GM21528 (cell line): ENCODE measurements around the gene COG6.

ENCODE experiments used
- ATAC-seq: cut with Tn5 transposase; IDR thresholded peaks from one replicate; pipeline ENCODE4 v1.9.1; 2021; ENCODE audit warnings: mild to moderate bottlenecking, moderate library complexity; ENCODE audit not compliant: unreplicated experiment, low FRiP score

The COG6 gene

DNA sequence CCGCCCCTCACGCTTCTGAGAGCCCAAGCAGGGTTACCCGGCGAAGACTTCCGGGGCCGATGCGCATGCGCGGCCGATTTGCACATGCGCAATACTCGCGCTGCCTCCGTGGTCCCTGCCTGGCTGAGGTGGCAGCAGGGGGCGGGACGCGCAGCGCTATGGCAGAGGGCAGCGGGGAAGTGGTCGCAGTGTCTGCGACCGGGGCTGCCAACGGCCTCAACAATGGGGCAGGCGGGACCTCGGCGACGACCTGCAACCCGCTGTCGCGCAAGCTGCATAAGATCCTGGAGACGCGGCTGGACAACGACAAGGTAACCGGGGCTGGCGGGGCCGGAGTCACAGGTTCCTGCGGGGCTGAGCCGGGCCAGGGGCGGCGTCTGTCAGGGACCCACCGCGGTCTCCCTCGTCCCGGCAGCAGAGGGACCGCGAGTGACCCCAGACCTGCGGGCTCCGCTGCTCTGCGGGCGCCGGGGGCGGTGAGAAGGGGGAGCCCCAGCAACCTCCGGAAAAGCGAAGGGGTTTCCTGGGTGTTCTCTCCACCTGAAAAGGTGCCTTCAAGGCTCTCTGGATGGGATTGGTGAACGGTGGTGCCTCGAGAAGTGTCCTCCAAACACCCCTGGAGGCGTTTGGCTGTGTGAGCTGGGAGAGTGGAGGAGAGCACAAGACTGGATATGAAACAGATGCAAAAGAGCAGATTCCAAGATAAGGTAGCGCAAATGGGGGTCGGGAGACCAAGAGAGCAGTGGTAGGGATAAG lies at the start of gene COG6:
TSS of gene COG6 (plus strand) at position 94 of the 756 bp plus-strand sequence. CDS start at position 159, 65 bp downstream.
- ATAC-seq: peak; percentile 88

DNA sequence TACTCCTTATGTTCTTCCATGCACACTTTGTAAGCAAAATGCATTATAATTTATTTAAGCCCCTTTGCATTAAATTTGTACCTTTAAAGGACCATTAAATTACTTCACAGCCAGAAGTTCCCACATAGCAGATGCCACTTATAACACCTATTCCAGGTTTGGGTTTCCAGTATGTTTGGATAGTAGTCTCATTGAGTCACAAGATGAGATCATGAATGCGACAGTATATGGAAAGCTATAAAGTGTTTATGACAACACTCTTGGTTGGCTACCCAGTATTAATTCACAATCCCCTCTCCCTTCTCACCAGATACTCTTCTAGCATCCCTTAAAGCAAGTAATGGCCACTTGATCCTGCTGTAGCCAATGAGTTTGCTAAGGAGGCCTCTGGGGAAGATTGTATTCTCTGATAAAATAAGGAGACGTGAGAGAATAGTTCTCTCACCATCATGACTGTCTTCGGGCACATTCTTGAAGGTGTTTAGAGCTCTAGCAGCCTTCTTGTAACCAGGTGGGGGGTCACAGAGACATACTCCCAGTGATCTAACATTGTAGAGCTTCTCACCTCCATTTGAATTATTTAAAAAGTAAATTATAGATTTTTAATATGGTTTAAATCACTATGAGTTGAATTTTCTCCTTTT lies 49.7 kb upstream of the COG6 start:
- no peak for ATAC-seq

DNA sequence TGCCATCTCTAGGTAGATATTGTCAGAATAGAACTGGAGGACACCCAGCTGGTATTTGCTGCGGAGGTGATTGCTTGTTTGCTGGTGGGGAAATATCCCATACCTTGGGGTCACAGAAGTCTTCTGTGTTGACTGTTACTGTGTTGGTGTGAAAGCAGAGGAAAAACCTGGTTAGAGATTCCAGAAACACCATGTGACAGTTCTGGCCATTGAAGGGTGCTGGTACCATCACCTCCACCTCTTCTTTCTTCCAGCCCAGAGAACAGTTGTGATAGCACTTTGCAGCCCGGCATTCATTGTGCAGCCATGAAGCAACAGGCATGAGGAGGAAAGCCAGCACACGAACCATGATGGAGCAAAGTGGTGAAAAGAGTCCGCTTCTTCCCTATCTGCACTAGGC lies 47.6 kb upstream of the COG6 start:
- no peak for ATAC-seq

DNA sequence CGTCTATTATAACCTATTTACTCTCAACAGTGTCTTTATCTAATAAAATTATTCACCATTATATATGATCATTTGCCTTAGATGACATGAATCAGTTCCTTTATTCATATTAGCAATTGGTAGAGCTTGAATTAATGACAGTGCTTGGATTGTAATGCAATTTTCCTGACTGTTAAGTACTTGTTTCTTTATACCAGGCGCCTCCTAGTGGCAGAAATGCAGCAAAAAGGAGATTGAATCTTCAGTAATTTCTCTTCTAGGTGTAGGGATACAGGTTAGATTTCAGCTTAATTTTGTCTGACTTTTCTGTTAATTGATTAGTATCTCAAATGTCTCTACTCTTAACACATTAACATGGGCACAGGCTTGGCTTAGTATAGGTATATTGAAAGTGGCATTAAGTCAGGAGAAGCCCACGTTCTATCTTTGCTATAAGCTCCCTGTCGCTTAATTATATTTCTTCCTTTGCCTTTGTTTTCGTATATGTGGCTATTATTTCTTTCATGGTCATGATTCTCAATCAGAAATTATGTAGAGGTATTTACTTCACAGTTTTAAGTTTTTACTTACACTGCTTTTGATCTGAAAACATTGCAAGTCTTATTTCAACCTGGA lies 43.3 kb upstream of the COG6 start:
- no peak for ATAC-seq

DNA sequence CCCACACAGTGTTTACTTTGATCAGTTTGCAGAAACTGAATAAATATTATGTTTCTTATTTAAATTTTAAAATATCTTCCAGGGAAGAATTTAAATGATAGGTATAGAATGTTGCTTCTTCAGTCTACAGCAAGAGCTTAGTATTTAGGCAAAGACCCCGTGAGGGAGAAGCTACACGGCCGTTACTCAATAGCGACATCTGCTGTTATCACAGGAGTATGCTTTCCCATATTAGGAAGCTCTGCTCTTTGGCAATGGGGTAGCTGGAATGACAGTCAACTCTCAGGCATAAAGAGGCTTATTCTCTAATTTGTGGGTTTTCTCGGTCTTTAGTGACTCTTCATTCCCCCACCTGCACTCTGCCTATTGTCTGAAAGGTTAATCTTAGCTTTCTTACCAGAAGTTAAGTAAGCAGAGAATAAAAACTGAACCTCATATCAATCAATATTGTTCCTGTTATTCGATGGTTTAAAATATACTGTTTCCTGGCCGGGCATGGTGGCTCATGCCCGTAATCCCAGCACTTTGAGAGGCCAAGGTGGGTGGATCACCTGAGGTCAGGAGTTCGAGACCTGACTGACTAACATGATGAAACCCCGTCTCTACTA lies 39.3 kb upstream of the COG6 start:
- peak; percentile 63 for ATAC-seq

DNA sequence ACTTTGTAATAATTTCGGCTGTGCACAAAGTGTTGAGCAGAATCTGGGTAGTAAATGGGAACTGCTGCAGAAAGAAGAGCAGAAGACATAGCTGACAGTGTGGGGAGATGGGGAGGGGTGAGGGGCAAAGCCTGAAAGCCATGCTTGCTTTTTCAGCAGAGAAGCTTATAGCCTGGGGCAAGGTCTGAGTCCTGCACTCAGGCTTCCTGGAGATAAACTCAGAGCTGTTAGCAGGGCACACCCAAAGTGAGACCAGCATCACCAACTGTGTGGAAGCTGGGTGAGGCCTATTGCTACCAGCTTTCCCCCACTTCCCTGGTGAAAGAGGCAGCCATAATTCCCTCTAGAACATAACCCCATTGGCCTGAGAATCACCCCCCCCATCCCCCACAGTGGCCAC lies 36.9 kb upstream of the COG6 start:
- no peak for ATAC-seq

DNA sequence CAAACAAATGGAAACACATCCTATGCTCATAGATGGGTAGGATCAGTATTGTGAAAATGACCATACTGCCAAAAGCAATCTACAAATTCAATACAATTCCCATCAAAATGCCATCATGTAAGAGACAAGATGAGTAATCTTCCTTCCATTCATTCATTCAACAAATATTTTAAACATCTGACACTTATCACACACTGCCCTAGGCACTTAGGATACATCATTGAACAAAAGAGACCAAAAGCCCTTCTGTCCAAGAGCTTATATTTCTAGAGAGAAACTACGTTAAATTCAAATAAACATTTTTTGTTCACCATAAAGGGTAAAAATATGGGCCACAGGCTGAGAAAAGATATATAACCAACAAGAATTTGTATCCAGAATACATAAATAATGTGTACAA lies 32.0 kb upstream of the COG6 start:
- no peak for ATAC-seq

DNA sequence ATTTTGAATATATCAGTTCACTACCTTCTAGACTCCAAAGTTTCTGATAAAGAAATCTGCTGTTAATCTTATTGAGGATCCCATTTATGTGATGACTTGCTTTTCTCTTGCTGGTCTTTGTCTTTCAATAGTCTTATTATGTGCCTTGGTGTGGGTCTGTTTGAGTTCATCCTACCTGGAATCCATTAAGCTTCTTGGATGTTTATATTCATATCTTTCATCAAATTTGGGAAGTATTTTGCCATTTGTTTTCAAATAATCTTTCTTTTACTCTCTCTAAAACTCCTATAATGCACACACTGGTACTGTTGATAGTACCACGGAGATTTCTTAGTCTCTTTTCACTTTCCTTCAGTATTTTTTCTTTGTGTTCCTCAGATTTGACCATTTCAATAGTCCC lies 24.2 kb upstream of the COG6 start:
- ATAC-seq: no peak

DNA sequence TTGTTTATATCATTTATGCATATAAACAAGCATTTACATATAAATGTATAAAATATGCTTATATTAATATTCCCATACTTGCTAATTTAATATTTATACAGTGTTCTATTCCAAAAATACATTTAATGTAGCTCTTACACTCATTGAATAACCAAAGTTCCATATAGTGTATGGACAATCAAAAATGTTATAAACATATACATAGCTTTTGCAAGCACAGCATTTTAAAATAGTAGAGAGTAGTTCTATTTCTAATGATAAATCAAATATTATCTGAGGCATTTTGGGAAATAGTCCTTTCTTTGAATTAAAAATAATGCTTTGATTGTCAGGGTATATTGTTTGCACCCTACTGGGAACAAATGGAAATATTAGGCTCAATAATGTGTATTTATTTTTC lies 22.5 kb upstream of the COG6 start:
- no peak for ATAC-seq

DNA sequence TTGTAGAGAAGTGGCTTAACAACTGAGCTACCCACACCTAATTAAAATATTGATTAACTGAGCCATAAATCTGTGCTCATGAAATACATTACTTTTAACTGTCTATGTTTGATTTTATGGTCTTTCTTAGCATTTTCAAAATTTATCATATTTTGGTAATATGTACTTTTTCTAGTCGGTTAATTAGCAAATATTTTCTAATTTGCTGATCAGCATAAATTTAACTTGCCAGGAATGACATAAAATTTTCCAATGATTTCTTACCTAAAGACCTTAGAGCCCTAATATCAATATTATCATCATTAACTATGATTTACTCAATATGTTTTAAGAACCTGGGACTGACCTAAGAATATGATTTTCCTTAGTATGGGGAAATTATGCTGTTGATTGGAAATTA lies 19.9 kb upstream of the COG6 start:
- ATAC-seq: no peak

DNA sequence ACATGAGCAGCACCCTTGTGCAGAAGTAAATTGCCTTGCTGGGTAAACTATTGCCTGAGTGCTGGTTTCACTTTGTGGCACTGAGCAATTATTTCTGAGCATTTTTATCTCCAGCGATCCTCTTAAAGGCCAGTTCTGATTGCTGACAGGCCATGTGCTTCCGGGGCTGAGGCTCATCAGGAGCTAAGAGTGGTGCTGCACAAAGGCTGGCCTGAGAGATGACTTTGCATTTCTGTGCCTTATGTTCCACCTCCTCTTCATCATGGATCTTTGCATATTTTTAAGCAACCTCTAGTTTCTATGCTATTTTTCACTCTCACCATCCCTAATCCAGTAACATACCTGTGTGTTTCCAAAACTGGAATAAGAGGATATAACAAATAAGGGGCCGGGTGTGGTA lies 17.6 kb upstream of the COG6 start:
- no peak for ATAC-seq

DNA sequence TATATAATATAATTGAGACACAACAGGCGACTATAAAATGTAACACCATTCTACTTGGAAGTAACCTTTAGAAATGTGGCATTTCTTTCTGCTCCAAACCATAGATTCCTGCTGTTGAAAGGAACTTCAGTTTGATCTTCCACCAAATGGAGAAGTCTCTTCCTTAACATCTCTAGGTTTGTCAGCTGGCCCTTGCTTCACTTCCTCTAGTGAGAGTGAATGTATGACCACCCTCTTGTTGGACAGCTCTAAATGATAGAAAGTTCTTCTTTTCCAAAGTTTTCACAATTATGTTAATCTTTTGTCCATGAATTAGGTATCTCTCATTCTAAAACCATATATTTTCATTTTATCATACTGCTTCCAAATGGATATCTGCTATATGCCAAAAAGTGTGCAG lies 13.8 kb upstream of the COG6 start:
- ATAC-seq: no peak

DNA sequence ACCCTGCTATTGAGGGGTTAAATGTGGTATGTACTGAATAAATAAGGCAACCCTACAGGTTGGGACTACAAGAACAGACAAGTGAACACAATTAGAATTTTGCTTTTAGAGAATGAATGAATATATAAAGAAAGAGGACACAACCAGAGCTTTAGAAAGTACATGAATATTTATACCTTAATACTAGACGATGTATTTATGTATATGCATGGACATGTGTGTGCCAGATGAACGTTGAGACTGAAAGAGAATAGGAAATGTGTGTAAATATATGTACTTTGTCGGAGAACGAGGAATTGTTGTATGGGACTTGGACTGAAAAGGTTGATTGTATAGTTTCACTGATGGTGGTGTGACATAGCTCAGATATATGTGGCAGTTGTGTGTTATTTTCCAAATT lies 9.3 kb upstream of the COG6 start:
- ATAC-seq: no peak

DNA sequence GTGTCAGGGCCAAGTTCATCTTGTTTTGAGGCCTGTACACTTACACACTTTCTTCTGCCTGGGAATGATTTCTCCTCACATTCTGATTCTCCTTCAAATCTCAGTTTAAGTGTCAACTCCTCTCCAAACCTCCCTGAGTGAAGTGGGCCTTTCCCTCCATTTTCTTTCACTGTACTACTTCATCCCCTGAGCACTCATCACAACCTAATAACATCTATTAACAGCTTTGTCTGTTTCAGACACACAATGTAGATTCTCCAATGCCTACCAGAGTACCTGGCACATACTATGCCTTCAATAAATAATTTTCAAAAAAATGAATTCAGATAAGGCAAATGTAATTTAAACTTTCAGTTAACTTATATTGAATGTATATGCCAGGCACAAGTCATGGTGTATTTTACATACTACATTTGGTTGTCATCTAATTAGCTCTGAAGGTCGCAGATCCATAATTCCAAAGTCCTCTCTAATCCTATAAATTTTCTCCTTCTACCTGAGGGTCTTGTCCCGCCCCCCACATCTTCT lies 357 bp upstream of the COG6 start:
- peak; percentile 8 for ATAC-seq

DNA sequence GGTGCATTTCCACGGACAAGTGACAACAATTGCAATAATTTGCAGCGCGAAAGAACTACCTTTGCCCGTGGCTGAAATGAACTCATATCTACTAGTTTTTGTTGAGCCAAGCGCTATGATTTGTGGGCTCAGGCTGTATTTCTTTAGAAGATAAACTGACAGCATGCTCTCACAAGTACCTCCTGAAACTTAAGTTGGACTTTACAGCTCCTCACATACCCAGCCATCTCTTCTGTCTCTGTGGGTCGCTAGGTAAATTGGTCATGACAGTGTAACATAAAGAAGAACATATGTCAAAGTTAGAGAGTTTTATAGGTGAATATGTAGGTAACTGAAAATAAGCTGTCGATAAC lies 839 bp downstream of the COG6 start:
- ATAC-seq: peak; percentile 12

DNA sequence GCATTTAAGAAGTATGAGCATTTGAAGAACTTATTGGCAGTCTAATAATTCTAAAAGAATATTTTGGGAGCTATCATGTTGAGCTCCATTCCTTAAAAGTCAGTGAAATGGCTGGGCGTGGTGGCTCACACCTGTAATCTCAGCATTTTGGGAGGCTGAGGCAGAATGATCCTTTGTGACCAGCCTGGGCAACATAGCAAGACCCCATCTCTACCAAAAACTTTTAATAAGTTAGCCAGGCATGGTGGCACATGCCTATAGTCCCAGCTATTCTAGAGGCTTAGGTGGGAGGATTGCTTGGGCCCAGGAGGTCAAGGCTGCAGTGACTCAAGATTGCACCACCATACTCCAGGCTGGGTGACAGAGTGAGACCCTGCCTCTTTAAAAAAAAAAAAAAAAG lies 8.0 kb downstream of the COG6 start:
- ATAC-seq: no peak

DNA sequence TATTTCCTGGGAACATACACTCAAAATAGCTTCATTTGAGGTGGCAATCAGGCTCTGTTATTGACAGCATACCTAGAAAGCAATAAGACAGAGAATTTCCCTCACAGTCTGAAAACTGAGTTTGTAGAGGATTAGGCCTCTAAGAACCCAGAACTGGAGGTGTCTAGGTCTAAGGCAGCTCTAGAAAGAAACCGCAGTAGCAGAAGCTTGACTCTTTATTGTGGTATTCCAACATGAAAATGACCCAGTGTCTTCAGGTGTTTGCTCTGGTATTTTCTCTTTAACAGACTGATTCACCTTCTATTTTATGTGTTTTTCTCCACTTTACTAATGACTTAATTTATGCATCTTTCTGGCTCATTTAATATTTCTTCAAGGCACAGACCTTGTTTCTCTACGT lies 8.5 kb downstream of the COG6 start:
- ATAC-seq: no peak

DNA sequence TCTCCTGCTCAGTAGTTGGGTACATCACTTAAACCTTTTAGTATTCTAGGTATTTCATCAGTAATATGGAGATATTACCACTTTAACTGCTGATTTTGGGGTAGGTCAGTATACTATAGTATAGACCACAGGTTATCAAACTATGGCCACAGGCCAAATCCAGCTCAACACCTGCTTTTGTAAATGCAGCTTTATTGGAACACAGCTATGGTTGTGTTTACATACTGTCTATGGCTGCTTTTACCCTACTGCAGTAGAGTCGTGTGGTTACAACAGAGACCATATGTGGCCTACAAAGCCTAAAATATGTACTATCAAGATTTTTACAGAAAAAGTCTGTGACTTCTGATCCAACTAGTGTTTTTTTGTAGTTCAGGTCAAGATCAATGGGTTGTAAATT lies 10.3 kb downstream of the COG6 start:
- no peak for ATAC-seq

DNA sequence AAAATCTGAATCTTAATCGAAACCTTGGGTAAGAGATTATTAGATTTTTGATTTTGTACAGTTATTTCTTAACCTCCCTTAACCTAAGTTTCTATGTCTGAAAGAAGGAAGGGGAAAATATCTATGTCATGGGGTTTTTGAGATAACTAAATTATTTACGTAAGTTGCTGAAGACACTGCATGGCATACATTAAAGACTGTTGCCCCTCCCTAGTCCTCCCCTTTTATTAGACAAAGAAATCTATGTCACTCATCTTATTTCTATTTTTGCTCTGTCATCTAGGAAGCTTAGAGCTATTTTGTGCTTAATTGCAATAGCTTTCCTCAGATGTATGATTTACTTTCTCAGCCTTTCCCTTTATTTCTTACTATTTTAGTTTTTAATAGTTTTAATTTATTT lies 15.0 kb downstream of the COG6 start:
- no peak for ATAC-seq

DNA sequence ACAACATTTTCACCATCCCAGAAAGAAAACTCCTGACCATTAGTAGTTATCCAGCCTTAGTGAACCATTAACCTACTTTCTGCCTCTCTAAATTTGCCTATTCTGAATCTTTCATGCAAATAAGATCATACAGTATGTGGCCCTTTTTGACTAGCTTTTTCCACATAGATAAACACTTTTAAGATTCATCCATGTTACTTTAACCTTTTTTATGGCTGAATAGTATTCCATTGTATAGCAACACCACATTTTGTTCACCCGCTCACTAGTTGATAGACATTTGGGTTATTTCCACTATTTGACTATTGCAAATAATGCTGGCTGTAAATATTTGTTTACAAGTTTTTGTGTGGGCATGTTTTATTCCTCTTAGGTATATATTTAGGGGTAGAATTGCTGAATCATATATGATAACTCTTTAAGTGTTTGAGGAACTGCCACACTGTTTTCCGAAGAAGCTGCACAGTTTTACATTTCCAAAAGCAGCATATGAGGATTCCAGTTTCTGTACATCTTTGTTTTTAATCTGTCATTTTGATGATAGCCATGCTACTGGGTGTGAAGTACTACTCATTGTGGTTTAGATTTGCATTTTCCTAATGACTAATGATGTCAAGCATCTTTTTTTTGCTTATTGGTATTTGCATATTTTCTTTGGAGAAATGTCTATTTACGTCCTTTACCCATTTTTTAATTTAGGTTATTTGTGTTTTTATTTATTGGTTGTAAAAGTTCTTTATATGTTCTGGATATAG lies 17.1 kb downstream of the COG6 start:
- no peak for ATAC-seq

DNA sequence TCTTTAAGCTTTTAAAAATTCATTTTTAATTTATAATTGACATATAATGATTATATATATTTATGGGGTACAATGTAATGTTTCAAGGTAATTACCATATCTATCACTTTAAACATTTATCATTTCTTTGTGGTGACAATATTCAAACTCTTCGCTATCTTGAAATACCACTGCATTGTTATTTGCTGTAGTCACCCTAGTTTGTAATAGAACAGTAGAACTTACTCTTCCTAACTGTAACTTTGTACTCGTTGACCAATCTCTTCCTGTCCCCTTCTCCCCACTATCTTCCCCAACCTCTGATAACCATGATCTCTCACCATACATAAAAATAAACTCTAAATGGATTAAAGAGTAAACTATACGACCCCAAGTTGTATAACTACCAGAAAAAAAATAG lies 20.4 kb downstream of the COG6 start:
- ATAC-seq: no peak
